Left renal cortex interstitium (tissue), 4 donors: Measurements from ENCODE around the gene GRWD1. TPM values are rescaled to one million over a fixed set of nuclear protein-coding genes. Genes with fewer than 3 reads are reported as not detected.

ENCODE experiments used
- DNase-seq, 4 donors: peaks; one replicate each; pipeline ENCODE4 v3.0.0-alpha.2; 2013; ENCODE audit warnings: low read depth in 4 of 4, low spot score in 2 of 4, missing footprints in 1 of 4
- polyA plus RNA-seq, 4 donors: library from polyadenylated mRNA; unstranded; fragments of 120-200 nt; gene quantifications; one replicate each; pipeline ENCODE4 v1.2.1, GENCODE V29; 2013; ENCODE audit not compliant: insufficient read length in 4 of 4

GRWD1 gene
- polyA plus RNA-seq, 4 donors: 22.9 to 33.0 (median 27.9) TPM

GRCh38 chr19:48493718-48494401 lies 48.1 kb downstream of the GRWD1 start:
- DNase-seq: no peak

GRCh38 chr19:48495396-48495795 lies 49.6 kb downstream of the GRWD1 start:
- no peak for DNase-seq

GRCh38 chr19:48496959-48497727 lies 51.4 kb downstream of the GRWD1 start:
- DNase-seq: no peak

GRCh38 chr19:48497728-48498594 lies 52.2 kb downstream of the GRWD1 start:
- DNase-seq: no peak

GRCh38 chr19:48498595-48499311 lies 53.0 kb downstream of the GRWD1 start:
- DNase-seq: no peak

- no peak for DNase-seq
Observed at GRCh38 chr19:48499316-48500090, 53.7 kb downstream of the GRWD1 start.

- DNase-seq: no peak
Observed at GRCh38 chr19:48500830-48501493, 55.2 kb downstream of the GRWD1 start.

GRCh38 chr19:48501494-48502349 lies 55.9 kb downstream of the GRWD1 start:
- peak in 1 of 4 donors; percentile 85 for DNase-seq

- no peak for DNase-seq
Observed at GRCh38 chr19:48502350-48503018, 56.7 kb downstream of the GRWD1 start.

- DNase-seq: no peak
Observed at GRCh38 chr19:48506138-48506733, 60.5 kb downstream of the GRWD1 start.

Other genes starting within 250 kb of the GRWD1 start
- 10 to 100 TPM; 45.5 to 71.5 (median 56.2) TPM for gene CARD8, start 190.1 kb upstream of the GRWD1 start, polyA plus RNA-seq
- 1 to 10 TPM; 5.9 to 7.6 (median 7.1) TPM for gene ZNF114, start 175.9 kb upstream of the GRWD1 start, polyA plus RNA-seq
- gene EMP3, start 120.4 kb upstream of the GRWD1 start, polyA plus RNA-seq: 10 to 100 TPM; 64.9 to 82.5 (median 74.9) TPM
- 10 to 100 TPM in 3 of 4 donors, 1 to 10 TPM in 1; 9.2 to 14.6 (median 12.0) TPM for gene TMEM143, start 82.0 kb upstream of the GRWD1 start, polyA plus RNA-seq
- under 1 TPM; 0.33 to 0.64 (median 0.60) TPM for gene SYNGR4, start 81.6 kb upstream of the GRWD1 start, polyA plus RNA-seq
- 100 to 1,000 TPM; 208 to 244 (median 234) TPM for gene KDELR1, start 54.4 kb upstream of the GRWD1 start, polyA plus RNA-seq
- gene GRIN2D, start 52.3 kb upstream of the GRWD1 start, polyA plus RNA-seq: under 1 TPM; 0.42 to 0.78 (median 0.54) TPM
- gene KCNJ14, start 9.6 kb downstream of the GRWD1 start, polyA plus RNA-seq: 1 to 10 TPM in 2 of 4 donors, under 1 TPM in 2; 0.40 to 1.2 (median 0.85) TPM
- gene CYTH2, start 23.4 kb downstream of the GRWD1 start, polyA plus RNA-seq: 100 to 1,000 TPM in 1 of 4 donors, 10 to 100 TPM in 3; 75.7 to 107 (median 90.7) TPM
- gene LMTK3, start 65.9 kb downstream of the GRWD1 start, polyA plus RNA-seq: 1 to 10 TPM; 1.9 to 5.0 (median 3.7) TPM
- under 1 TPM; 0.25 to 0.39 (median 0.35) TPM for gene SULT2B1, start 106.2 kb downstream of the GRWD1 start, polyA plus RNA-seq
- under 1 TPM in 2 of 4 donors, not detected in 2; 0.11 to 0.26 TPM for gene SPACA4, start 160.8 kb downstream of the GRWD1 start, polyA plus RNA-seq
- gene FAM83E, start 169.1 kb downstream of the GRWD1 start, polyA plus RNA-seq: 1 to 10 TPM; 1.2 to 2.7 (median 1.4) TPM
- 1,000 to 10,000 TPM; 1,107 to 1,584 (median 1,279) TPM for gene RPL18, start 173.2 kb downstream of the GRWD1 start, polyA plus RNA-seq
- 10 to 100 TPM; 17.1 to 40.1 (median 29.5) TPM for gene SPHK2, start 173.5 kb downstream of the GRWD1 start, polyA plus RNA-seq
- 10 to 100 TPM; 11.3 to 15.7 (median 13.2) TPM for gene DBP, start 191.4 kb downstream of the GRWD1 start, polyA plus RNA-seq
- gene CA11, start 200.2 kb downstream of the GRWD1 start, polyA plus RNA-seq: 10 to 100 TPM; 20.9 to 34.8 (median 28.6) TPM
- gene NTN5, start 227.0 kb downstream of the GRWD1 start, polyA plus RNA-seq: 1 to 10 TPM in 3 of 4 donors, under 1 TPM in 1; 0.45 to 2.1 (median 1.6) TPM
- 1 to 10 TPM; 1.7 to 5.6 (median 3.3) TPM for gene FUT2, start 250.0 kb downstream of the GRWD1 start, polyA plus RNA-seq